ENCODE data around the gene NLRP10.
A peak's percentile ranks its signal among the peaks of the same experiment; 100 is the strongest.
"Not testable (repeated sequence)": the region's sequence is repeated elsewhere in the genome, so short reads cannot be mapped to it uniquely, and the experiment has no call there.

Gene NLRP10, protein sequence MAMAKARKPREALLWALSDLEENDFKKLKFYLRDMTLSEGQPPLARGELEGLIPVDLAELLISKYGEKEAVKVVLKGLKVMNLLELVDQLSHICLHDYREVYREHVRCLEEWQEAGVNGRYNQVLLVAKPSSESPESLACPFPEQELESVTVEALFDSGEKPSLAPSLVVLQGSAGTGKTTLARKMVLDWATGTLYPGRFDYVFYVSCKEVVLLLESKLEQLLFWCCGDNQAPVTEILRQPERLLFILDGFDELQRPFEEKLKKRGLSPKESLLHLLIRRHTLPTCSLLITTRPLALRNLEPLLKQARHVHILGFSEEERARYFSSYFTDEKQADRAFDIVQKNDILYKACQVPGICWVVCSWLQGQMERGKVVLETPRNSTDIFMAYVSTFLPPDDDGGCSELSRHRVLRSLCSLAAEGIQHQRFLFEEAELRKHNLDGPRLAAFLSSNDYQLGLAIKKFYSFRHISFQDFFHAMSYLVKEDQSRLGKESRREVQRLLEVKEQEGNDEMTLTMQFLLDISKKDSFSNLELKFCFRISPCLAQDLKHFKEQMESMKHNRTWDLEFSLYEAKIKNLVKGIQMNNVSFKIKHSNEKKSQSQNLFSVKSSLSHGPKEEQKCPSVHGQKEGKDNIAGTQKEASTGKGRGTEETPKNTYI

DNA sequence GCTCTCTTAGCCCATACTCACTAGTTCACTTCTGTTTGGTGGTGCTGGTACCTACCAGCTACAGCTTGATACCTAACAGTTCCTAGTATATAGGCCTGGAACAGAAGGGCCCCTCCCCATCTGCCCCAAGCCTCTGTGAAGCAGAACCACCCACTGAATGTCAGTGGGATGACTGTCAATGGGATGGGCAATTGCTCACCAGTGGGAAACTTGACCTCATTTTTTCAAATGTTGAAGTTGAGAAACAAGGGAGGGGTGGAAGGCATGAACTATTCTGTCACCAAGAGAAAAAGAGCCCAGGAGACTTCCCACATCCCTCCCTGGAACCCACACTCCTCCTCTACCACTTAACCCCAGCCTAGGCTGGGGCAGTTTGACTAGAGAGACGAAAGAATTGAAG is at the start of gene NLRP10:
TSS of gene NLRP10 (minus strand) at position 62 of the 400 bp plus-strand sequence. CDS start 1,952 bp downstream, outside the sequence.
- no peak for DNase-seq (ENCODE audit: low spot score)

DNA sequence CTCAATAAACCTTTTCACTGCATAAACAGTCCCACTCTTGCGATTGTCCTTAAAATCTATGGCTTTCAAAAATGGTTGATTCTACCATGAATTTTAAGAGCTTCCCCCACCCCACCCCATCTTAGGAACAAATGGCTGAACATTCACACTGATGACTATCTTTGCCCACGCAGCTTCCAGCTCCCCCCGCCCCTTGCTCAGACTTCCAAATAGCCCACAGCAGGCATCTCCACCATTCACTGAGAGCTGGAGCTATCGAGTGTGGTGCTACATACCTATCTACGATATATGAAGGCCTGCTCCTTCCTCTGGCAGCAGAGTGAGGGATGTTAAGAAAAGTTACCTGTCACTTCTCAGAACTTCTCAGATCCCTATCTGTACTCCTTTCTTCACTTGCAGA is 48.6 kb upstream of the NLRP10 start:
- DNase-seq (ENCODE audit: low spot score), result no peak

DNA sequence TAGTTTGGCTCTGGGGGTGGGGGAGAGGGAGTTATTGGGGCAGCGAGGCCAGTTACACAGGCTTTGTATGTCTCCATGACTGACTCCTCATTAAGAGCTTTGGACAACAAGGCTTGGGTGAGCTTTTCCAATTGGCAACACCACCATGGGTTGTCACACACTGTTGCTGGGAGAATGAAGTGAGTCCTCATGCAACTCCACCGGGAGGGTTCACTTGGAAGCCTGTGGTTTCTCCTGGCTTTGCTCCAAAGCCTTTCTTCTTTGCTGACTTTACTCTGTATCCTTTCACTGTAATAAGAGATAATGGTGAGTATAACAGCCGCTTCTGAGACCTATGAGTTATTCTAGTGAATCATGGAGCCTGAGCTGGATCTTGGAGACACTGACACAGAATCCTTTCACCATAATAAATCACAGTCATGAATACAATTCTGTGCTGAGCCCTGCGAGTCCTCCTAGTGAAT is 46.8 kb upstream of the NLRP10 start:
- no peak for DNase-seq (ENCODE audit: low spot score)

DNA sequence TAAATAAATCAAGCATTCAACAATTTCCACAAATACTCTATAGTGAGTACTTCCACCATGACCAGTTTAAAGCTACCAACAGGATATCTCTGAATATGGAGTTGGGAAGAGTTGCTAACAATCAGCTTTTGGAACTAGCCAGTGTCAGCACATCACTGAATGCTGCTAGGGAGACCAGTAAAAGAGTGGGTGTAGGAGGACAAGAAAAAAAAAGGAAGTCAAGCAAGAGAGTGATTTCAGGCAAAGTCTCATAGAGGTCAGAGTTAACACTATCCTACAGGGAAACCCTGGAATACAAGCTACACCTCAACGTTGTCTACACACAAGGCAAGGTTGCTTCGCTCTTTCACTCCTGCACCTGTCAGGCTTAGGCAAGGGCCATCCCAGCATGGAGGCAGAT is 46.1 kb upstream of the NLRP10 start:
- no peak for DNase-seq (ENCODE audit: low spot score)

DNA sequence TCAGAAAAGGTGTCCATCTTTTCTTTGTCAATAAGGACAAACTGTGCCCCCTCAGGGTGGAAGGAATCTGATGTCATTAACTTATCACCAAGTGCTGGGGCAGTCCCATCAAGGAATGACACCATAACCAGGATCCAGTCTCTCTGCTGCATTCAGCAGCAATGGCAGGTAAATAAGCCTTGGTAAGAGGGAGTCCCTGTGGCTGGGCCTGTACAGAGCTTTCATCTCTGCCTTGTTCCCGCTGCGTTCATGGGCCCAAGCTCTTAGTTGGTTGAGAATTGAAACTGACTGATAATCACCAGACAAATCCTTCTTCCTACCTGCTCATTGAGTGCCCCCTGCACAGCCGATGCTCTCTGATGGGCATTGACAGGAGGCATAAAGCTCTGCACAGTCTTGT is 44.6 kb upstream of the NLRP10 start:
- DNase-seq (ENCODE audit: low spot score), result no peak

DNA sequence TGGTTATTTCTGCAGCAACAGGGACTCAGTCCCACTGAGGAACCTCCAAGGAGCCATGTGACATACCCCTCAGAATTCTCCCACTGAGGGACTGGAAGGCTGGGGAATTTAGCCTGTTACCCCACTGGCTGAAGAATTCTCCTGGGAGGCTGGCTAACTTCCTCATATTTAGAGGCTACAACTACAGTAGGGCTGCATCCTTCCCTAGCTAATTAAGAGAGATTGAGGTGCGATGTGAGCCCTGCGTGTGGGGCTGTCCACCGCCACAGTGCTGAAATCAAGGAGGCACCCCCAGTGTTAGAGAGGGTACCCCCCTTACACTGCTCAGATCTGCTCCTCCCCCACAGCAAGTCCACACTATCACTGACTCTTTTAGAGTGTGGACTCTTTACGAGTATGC is 43.0 kb upstream of the NLRP10 start:
- DNase-seq (ENCODE audit: low spot score), result no peak

DNA sequence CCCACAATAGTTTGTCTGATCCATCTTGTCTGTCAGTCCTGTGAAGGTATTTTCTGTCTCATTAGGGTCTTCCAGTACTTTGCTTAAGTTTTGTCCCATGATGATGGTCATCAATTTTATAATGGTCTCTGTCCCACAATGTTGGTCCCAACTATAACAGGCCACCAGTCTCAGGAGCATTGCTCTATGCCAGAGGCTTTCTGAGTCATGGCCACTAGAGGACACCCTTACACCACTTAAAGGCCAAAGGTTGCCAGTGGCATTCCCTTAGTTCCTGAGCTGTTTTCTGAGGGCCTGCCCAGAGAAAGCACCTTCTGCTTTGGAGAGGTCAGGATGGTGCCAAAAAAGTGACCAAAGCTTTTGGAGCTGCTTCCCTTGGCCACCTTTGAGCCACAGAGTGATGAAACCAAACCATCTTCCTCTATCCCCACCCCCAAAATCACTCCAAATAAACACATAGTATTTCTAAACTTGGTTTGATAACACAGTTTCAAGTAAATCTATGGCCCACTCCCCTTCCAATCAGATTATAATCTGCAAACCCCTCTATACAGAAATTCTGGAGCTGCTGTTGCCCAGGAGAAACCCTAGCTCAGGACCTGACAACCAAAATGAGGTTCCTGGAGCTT is 41.2 kb upstream of the NLRP10 start:
- peak; percentile 60 for DNase-seq (ENCODE audit: low spot score)

DNA sequence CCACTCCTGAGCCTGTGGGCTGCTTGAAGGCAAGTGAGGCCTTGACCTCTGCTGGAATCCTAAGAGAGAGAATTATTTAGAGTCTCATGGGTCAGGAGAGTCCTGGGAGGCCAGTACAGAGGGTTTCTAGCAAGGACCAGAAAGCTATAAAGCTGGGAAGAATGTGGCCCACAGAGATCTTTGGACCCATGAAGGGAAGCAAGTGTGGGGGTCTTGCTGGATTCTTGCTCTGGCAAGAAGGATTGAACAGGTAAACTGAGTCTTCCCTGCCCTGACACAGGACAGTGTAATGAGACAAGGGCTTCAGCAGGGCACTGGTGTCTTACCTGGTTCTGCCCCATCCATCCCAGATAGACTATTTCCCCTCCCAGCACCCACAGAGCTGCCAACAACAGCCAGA is 40.3 kb upstream of the NLRP10 start:
- DNase-seq (ENCODE audit: low spot score), result no peak

DNA sequence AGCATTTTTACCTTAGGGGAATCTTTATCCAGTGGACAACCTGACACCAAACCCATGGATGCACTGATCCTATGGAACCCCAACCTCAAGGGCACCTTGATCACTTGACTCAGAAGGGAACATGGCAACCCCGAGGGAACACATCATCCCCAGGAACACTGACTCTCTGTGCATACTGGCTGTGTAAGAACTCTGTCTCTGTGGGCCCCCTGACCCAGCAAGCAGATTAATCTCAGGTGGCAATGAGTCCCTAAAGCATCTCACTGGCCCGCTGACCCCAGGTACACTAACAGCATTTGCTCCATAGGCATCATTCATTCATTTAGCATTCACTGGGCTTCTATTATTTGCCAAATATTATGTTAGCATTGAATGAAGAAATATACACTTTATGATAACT is 38.8 kb upstream of the NLRP10 start:
- DNase-seq (ENCODE audit: low spot score), result no peak

DNA sequence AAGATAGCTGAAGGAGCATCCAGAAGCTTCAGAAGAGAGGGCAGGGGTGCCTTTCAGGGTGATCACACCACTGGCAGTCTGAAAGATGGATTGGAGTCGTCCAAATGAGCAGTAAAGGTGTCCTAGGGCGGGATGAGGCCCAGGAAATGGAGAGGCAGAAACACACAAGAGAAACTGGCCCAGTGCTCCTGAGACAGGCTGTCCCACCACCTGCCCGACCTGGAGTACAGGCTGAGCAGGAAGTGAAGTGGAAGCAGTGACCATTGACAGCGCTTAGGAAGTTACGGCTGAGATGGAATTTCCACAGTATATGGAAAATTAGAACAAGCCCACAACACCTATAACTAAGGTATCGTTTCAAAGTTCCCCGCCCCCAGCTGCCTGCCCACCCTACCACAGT is 37.9 kb upstream of the NLRP10 start:
- DNase-seq (ENCODE audit: low spot score), result no peak

DNA sequence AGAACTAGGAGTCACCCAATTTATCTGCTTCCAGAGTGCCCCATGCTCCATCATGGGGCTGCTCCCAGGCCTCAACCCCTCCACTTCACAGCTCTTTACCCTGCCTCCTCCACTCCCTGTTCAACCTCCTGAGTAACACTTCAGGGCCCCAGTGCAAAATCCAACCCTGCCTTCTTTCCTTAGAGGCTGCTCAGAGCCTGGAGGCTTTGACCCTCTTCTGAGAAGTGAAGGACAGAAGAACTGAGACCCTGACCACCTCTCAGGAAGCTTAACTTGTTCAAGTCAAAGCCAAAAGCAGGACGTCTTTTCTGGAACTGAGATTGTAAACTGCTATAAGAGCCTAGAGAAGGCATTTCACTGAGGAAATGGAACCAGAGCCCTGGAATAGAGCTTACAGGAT is 37.4 kb upstream of the NLRP10 start:
- no peak for DNase-seq (ENCODE audit: low spot score)

DNA sequence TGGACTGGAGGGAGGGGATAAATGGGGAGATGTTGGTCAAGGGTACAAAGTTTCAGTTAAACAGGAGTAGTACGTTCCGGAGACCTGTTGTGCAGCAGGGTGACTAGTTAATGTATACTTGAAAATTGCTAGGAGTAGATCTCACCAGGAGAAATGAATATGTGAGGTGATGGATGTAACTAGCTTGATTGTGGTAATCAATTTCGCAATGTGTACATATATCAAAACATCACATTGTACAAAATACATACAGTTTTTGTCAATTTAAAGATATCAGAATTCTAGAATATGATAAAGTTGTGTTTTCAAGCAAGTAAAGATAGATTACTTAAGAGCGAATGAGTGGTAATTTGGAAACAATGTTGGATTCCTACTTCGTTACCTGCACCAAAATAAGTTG is 35.1 kb upstream of the NLRP10 start:
- DNase-seq (ENCODE audit: low spot score), result no peak

DNA sequence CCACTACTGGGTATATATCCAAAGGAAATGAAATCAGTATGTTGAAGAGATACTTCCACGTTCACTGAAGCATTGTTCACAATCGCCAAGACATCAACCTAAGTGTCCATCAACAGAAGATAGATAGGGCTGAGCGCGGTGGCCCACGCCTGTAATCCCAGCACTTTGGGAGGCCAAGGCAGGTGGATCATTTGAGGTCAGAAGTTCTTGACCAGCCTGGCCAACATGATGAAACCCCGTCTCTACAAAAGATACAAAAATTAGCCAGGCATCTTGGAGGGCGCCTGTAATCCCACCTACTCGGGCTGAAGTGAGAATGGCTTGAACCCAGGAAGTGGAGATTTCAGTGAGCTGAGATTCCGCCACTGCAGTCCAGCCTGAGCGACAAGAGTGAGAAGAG is 34.5 kb upstream of the NLRP10 start:
- no peak for DNase-seq (ENCODE audit: low spot score)

DNA sequence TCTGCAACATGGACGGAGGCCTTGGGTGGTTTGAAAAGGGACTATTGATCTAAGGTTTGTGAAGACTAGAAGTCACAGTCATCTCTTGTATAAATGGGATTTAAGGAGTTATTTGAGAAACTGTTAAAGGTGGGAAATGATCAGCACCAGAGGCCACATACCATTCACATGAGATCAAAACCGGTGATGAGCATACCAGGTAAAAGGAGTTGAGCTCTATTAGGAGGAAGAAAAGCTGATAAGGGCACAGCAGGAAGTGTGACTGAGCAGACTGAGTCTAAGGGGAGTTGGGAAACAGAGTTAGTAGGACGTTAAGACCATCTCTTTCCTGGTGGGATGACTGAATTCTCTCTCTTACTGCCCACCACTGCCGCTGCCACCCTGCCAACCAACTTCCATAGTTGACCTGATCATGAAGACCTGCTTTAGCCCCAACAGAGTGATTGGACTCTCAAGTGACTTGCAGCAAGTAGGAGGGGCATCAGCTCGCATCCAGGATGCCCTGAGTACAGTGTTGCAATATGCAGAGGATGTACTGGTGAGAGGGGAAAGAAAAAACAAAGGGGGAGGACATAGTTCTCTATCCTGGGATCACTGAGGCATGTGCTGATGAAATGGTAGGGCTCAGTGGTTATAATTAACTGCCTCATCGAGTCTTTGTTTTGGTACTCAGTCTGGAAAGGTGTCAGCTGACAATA is 29.5 kb upstream of the NLRP10 start:
- no peak for DNase-seq (ENCODE audit: low spot score)

DNA sequence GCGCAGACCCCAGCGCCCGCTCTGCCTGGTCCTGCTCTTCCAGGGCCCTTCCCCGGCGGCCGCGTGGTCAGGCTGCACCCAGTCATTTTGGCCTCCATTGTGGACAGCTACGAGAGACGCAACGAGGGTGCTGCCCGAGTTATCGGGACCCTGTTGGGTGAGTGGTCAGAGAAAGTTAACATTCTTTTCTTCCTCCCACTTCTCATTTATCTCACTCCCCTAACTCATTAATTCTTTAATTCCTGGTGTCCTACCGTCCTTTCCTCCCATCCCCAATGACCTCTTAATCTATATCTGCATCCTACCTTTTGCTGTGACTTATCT is 22.3 kb upstream of the NLRP10 start:
- not testable (repeated sequence) for DNase-seq (ENCODE audit: low spot score)

DNA sequence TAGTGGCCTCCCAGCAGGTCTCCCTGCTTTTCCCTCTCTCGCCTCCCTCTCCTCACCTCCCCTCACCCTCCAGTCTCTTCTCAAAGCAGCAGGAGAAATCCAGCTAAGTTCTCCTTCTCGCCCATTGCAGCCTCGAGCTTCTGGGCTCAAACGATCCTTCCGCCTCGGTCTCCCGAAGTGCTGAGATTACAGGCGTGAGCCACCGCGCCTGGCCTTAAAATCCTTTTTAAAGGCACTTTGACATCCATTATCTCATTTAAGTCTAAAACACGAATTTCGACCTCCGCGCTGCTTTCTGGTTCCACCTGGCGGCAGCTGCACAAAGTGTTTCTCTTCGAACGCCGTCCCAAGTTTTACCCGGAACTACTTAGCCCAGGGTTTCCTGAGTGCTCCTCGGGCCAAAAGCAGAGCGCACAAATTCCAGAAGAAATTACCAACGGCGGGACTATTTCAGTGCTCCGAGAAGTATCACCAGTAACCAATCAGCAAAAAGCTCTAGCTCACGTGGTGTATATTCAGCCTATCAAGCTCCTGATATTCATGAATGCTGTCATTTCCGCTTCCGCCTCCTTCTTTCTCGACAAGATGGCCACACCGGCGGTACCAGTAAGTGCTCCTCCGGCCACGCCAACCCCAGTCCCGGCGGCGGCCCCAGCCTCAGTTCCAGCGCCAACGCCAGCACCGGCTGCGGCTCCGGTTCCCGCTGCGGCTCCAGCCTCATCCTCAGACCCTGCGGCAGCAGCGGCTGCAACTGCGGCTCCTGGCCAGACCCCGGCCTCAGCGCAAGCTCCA is 21.7 kb upstream of the NLRP10 start, which contains the start of gene EIF3F:
TSS of gene EIF3F (plus strand) at position 570 of the 792 bp plus-strand sequence. CDS start at position 586, 16 bp downstream.
- DNase-seq (ENCODE audit: low spot score), result peak; percentile 99

DNA sequence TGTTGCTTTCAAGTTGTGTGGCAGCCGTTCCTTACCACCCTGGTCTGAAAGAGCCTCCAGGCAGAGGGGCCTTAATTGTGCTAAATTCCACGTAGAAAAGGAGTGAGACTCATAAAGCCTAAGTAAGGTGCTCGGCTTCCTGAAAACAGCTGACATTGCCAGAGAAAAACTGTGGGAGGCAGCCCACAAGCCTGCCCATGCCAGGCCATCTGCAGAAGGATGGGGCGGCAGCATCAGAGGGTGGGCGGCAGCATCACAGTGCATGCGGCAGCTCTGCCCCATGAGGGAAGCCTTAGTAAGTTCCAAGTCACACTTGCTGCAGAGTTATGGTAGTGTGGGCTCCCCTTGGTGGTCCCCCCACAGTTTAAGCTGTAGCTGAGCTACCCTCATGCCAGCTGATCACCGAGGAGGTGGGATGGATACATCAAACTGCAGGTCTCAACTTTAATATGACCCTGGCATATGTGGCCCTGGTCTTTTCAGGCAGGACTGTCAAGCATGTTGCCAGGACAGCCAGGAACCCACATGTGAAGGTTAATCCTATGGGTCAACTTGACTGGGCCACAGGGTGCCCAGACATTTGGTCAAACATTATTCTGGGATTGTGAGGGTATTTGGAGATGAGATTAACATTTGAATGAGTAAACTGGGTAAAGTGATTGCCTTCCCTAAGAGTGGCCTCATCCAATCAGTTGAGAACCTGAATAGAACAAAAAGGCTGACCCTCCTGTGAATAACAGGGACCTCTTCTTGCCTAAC is 18.8 kb upstream of the NLRP10 start:
- DNase-seq (ENCODE audit: low spot score), result no peak

DNA sequence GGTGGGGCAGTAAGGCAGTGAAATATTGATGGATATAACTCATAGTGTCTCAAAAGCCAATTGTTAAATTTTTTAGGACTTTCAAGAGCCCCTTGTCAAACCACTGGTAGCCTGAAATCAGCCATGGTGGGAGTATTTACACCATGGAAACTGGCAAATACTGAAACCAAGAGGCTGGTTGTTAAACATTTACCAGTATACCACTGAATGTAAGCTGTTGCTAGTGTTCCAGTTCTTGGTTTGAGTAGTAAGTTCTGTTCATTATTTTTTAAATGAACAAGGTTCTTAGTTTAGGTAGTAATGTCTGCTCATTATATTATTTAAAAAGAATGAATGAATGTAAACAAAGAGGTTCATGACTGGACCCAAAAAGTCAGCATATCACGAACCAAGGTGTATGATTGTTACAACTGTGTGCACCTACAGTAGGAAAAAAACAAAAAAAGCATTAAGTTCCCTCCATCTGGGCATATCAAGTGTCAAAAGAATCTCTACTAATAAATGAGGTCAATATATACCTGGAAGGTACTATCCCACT is 17.4 kb upstream of the NLRP10 start:
- DNase-seq (ENCODE audit: low spot score), result no peak

DNA sequence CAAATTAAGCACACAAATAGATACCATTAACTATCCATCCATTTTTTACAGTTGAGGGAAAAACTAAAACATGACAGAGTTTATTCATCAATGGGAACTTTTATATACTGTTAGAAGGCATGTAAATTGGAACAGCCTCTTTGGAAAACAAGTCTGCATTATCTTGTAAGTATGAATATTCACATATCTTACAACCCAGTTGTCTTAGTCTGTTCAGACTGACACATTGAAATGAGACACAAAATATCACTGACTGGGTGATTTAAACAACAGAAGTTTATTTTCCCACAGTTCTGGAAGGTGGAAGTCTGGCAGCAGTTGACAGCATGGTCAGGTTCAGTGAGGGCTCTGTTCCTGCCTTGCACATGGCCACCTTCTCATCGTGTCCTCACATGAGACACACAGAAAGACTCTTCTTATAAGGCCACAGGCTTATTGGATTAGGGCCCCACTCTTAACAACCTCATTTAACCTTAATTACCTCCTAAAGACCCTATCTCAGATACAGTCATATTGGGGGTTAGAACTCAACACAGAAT is 16.4 kb upstream of the NLRP10 start:
- DNase-seq (ENCODE audit: low spot score), result no peak

DNA sequence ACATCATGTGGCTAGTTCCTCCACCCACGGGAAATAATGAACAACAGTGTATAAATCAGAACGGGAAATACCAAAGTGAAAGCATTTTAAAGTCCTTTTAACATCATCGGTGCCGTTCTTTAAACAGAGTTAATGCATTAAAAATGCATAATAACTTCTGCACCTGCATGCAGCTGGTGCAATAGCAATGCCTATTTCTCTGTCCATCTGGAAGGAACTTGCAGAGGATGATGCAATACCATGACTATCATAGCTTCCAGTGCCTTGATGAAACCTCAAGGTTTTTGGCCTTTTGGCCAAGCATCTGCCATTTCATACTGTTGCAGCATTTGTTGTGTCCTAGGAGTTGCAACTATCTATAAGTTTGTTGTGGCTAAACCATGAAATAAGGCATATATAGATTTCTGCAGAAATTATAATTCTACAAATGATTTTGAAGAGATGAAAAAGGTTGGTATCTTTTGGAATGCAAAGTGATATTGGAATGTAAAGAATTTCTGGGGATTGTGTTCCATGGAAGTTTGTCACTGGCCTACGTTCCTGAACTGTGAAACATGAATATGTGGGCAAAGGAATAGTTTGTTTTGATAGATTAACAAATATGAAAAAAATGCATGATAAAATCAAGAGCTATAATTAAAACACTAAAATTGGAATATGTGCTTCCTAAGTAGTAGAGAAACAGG is 12.1 kb upstream of the NLRP10 start:
- DNase-seq (ENCODE audit: low spot score), result no peak
